Epithelial cell of esophagus (primary cell): ENCODE results near the gene SFXN2.

Source experiments
- DNase-seq: peaks from one replicate; pipeline ENCODE4 v3.0.0; 2010; ENCODE audit warnings: low read depth
- H3K4me3 ChIP-seq: 2 replicates; pipeline ENCODE4 v1.5.1; 2011; ENCODE audit warnings: mild to moderate bottlenecking, low read length, control low read depth
- TF ChIP-seq, protein P1 (sequence below): IDR thresholded peaks from 2 replicates; pipeline ENCODE4 v1.5.1; 2011; ENCODE audit warnings: low read depth, mild to moderate bottlenecking, low read length, control low read depth, inconsistent platforms; ENCODE audit not compliant: insufficient read depth; ENCODE audit errors: missing control alignments

The SFXN2 gene

DNA sequence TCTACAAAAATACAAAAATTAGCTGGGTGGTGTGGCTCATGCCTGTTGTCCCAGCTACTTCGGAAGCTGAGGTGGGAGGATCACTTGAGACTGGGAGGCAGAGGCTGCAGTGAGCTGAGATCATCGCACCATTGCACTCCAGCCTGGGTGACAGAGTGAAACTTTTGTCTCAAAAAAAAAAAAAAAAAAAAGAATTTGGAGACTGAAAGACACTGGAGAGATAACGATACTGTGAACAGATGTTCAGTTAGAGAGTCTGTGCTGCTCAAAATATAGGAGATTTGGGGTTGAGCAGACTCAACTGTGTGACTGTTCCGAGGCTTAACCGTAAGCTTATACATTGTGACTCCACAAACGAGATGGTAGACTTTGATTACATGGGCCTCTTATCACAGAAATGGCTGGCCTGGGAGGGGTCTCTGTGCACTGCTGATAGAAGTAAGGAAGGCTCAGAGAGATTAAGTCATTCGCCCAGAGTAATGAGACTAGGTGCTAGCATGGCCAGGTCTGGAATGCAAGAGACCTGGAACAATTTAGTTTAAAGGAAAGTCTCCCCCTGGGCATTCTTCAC is 48.7 kb downstream of the SFXN2 start:
- no peak overlapping the region for H3K4me3 ChIP-seq
- TF ChIP-seq, protein P1, sequence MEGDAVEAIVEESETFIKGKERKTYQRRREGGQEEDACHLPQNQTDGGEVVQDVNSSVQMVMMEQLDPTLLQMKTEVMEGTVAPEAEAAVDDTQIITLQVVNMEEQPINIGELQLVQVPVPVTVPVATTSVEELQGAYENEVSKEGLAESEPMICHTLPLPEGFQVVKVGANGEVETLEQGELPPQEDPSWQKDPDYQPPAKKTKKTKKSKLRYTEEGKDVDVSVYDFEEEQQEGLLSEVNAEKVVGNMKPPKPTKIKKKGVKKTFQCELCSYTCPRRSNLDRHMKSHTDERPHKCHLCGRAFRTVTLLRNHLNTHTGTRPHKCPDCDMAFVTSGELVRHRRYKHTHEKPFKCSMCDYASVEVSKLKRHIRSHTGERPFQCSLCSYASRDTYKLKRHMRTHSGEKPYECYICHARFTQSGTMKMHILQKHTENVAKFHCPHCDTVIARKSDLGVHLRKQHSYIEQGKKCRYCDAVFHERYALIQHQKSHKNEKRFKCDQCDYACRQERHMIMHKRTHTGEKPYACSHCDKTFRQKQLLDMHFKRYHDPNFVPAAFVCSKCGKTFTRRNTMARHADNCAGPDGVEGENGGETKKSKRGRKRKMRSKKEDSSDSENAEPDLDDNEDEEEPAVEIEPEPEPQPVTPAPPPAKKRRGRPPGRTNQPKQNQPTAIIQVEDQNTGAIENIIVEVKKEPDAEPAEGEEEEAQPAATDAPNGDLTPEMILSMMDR, result no peak
- DNase-seq, result no peak

DNA sequence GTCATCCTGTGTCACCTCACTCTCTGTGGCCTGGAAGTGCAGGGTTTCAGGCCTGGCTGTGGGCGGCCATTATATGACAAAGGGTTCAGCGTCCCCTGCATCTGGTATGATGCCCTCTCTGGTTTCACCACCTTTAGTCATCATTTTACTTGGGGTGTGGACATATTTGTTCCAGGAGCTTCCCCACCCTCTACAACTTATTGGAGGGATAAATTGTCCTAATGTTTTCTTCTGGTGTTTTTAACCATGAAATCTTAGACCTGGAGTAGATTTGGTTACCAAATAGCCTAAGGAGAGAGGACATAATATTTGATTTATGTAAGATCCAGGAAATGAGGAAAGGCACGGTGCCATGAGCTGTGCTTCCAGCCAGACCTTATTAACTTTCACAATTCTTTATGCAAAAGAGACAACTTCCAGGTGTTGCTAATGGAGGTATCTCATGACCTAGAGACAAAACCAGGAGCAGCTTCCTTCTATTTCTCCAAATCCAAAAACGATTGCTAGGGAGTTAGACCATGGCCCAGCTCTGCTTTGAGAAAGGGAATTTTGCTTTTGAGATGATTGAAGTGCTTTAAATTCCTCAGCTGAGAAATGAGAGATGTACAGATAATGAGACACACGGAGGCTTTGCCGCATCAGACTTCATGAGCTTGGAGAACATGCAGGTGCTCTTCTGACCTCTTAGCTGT is 50.2 kb downstream of the SFXN2 start:
- TF ChIP-seq, protein P1, result no peak
- no peak overlapping the region for H3K4me3 ChIP-seq
- no peak for DNase-seq

DNA sequence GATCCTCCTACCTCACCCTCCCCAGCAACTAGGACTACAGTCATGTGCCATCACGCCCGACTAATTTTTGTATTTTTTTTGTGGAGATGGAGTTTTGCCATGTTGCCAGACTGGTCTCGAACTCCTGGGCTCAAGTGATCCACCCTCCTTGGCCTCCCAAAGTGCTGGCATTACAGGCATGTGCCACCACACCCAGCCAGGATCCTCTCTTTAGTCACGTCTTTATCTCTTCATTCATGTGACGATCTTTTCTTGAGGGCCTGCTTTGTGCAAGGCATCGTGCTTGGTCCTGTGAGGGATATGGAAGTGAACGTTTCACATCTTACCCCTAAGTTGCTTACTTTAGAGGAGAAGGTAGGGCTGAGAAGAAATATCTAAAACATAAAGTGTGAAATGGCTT is 50.9 kb downstream of the SFXN2 start:
- DNase-seq, result no peak
- no peak overlapping the region for H3K4me3 ChIP-seq
- TF ChIP-seq, protein P1, result no peak

DNA sequence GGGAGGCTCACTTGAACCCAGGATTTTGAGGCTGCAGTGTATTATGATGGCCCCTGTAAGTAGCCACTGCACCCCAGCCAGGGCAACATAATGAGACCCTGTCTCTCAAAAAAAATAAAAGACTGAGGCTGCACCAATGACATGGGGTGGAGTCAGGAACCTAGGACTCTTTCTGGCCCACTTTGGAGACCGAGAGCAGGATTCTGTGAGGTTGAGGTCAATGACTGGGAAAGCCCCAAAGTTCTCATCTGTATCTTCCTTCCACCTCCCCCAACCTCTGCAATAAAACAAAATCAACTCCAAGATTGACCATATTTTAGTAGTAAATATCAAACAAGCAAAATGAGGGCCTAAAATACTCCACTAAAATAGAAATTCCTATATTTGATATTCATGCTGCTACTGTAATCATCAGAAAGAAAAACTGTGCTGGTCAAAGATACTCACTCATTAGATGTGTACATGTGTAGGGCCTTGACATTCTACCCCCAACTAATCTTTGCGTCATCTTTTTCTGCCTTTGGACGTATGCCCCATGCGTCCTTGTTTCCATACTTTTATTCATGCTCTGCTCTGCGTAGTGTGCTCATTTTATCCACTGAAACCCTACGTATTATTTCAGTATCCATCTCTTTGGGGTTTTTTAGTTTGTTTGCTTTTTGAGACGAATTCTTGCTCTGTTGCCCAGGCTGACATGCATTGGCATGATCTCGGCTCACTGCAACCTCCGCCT is 53.2 kb downstream of the SFXN2 start:
- no peak for DNase-seq
- H3K4me3 ChIP-seq, result no peak overlapping the region
- TF ChIP-seq, protein P1, result no peak

DNA sequence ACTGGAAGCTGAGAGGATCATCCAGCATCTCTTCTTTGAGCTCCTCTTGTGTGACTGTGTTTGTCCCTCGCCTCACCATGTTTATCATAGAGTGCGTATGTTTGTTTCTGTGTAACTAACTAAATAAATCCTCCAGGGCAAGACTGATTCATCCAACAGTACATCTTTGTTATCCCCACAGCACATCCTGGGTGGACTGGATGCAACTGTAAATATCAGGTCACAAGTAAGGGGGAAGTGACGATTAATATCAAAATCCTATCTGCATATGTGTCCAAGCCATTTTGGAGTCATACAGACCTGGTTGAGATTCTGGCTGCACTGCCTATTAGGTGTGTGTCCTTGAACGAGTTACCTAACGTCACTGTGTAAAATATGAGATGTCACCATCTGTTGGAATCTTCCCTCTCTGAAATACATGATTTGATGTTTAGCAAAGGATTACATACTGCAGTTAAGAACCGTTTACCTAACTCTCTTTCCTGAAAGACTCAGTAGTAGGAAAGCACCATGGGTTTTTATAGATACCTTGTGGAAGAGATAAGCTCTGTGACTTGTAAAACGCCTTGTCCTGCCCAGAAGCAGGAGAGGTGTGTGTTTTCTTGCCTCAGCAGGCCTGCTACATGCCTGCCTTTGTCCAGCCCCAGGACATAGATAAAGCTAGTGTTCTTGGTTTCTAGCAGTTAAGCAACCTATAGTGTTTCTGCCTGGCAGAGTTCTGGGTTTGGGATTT is 55.1 kb downstream of the SFXN2 start:
- TF ChIP-seq, protein P1, result no peak
- H3K4me3 ChIP-seq, result no peak overlapping the region
- peak; percentile 95 for DNase-seq

DNA sequence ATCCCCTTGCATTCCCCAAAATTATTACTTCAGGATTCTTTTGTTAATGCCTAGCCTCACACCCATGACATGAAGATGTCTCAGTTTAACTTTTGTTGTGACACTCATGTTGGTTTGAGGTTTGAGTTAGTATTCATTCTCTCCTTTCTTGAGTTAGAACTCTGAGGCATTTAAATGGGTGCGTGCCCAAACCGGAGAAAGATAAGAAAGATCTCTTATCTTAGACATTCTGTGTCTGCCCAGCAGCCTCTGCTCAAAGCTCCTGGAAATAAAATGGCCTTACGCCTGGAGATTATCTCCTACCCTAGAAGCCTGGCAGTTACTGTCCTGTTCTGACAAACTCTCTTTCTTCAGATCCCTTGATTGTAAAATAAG is 55.7 kb downstream of the SFXN2 start:
- no peak overlapping the region for H3K4me3 ChIP-seq
- TF ChIP-seq, protein P1, result no peak
- DNase-seq, result no peak
